ENCODE measurements around the gene DRICH1. TPM values are rescaled to one million over a fixed set of nuclear protein-coding genes. Genes with fewer than 3 reads are reported as not detected.

Gene DRICH1
- total and polyA plus RNA-seq, 2 of the 8 experiments (the other 6 are each of a cell fraction or from before 2014, with no cell fraction given) = 0.21 to 0.28 TPM

DNA sequence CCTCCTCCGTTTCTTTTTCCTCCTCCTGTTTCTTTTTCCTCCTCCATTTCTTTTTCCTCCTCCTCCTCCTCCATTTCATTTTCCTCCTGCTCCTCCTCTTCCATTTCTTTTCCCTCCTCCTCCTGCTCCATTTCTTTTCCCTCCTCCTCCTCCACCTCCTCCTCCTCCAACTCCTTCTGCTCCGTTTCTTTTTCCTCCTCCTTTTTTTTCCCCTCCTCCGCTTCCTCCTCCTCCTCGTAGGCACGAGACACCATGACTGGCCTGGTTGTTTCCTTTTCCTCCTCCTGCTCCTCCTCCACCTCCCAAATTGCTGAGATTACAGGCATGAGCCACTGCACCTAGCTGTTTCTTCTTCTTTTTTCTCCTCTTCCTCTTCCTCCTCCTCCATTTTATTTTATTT is 25.6 kb upstream of the DRICH1 start:
- no peak overlapping the region for H3K14ac ChIP-seq (ENCODE audit: insufficient read length)
- H2BK15ac ChIP-seq (ENCODE audit: low read length) = no peak overlapping the region
- H4K8ac ChIP-seq (ENCODE audit: extremely low read depth, insufficient read depth, low read length) = no peak overlapping the region
- WGBS, 2 experiments (ENCODE audit: extremely low coverage in 1 of 2, insufficient coverage in 1 of 2, insufficient read length in 1 of 2, insufficient replicate concordance in 2 of 2, low coverage in 1 of 2, low lambda C conversion rate in 2 of 2, missing lambda C conversion rate in 1 of 2) = 88% methylated on average over 5 of the region's 5 CpGs; no CpG with 5 or more reads in 1 of the 2 experiments
- H3K23ac ChIP-seq (ENCODE audit: insufficient read length) = no peak overlapping the region
- H3K9me3 ChIP-seq (ENCODE audit: insufficient read depth in 2 of 2, low read depth in 1 of 2, low read length in 1 of 2) = peaks cover 6 to 7% of the 10 kb centered on the region in 2 experiments; a peak in 2 of 4 replicates
- H3K79me1 ChIP-seq (ENCODE audit: low read depth, low read length) = no peaks in the 10 kb centered on the region
- no peak overlapping the region for H2BK120ac ChIP-seq (replicated peaks; ENCODE audit: low read depth, low read length)
- H2BK5ac ChIP-seq (ENCODE audit: low read depth, low read length) = no peak overlapping the region
- H4K5ac ChIP-seq (ENCODE audit: insufficient read length, low read depth, low read length) = no peak overlapping the region
- no peaks in the 10 kb centered on the region for H3K79me2 ChIP-seq (ENCODE audit: control insufficient read depth in 1 of 2, insufficient read depth in 2 of 2, low read length in 2 of 2)
- H3K18ac ChIP-seq (ENCODE audit: extremely low read depth, low read length) = no peak overlapping the region
- no peak overlapping the region for H3K56ac ChIP-seq (replicated peaks; ENCODE audit: insufficient read length, low read depth, low read length)
- no peak for FAIRE-seq
- H3K4me3 ChIP-seq (ENCODE audit: extremely low read depth in 1 of 4, insufficient read depth in 2 of 4, low read depth in 3 of 4, low read length in 4 of 4) = no peak overlapping the region
- peaks cover 0 to 7% (median 3%) of the 10 kb centered on the region in 4 experiments; a peak in 6 of 8 replicates for H3K36me3 ChIP-seq (ENCODE audit: control insufficient read depth in 2 of 4, insufficient read depth in 4 of 4, low read length in 3 of 4)
- H3K9ac ChIP-seq (replicated peaks in 1 of 4; ENCODE audit: extremely low read depth in 1 of 4, low read depth in 3 of 4, low read length in 3 of 4) = no peak overlapping the region
- H3K4me1 ChIP-seq (replicated peaks in 1 of 4; ENCODE audit: control insufficient read depth in 3 of 4, insufficient read depth in 4 of 4, low read length in 3 of 4) = no peaks in the 10 kb centered on the region; a peak in 1 of 7 replicates
- no peaks in the 10 kb centered on the region for H3K27me3 ChIP-seq (replicated peaks in 1 of 4; ENCODE audit: control insufficient read depth in 3 of 4, extremely low read depth in 1 of 4, insufficient read depth in 3 of 4, low read length in 3 of 4)
- H3K23me2 ChIP-seq (ENCODE audit: low read depth, low read length) = no peaks in the 10 kb centered on the region
- DNase-seq (ENCODE audit: low read depth in 1 of 2, low spot score in 2 of 2) = no peak
- H2AFZ ChIP-seq (ENCODE audit: low read length) = no peak overlapping the region
- H3K4ac ChIP-seq (replicated peaks; ENCODE audit: insufficient read length, low read depth, low read length) = no peak overlapping the region
- no peak overlapping the region for H3K27ac ChIP-seq (ENCODE audit: low read depth, low read length)
- peaks cover 0 to 2% of the 10 kb centered on the region in 2 experiments for H4K20me1 ChIP-seq (replicated peaks in 1 of 2; ENCODE audit: control insufficient read depth in 1 of 2, insufficient read depth in 2 of 2, low read length in 2 of 2)
- ChIA-PET POLR2A (ENCODE audit: partially characterized antibody) (no interaction called here), CTCF (ENCODE audit: partially characterized antibody) (no interaction called here)
- H2AK5ac ChIP-seq (ENCODE audit: low read depth, low read length) = no peak overlapping the region
- no peak overlapping the region for H2BK12ac ChIP-seq (ENCODE audit: low read depth, low read length)
- H2BK20ac ChIP-seq (ENCODE audit: low read length) = no peak overlapping the region
- no peak overlapping the region for H4K91ac ChIP-seq (replicated peaks; ENCODE audit: insufficient read length, low read length)
- H3K4me2 ChIP-seq (ENCODE audit: insufficient read depth in 1 of 2, low read depth in 2 of 2, low read length in 2 of 2) = no peak overlapping the region
- TF ChIP-seq SRF (IDR thresholded peaks at IDR 0.05; ENCODE audit: low read depth, low read length) (no peak), EP300 (IDR thresholded peaks at IDR 0.05; ENCODE audit: borderline replicate concordance in 1 of 2, low read depth in 2 of 2, low read length in 2 of 2) (no peak), EGR1 (IDR thresholded peaks at IDR 0.05; ENCODE audit: borderline replicate concordance, low read depth, low read length) (no peak), SAP30 (IDR thresholded peaks at IDR 0.05; ENCODE audit: insufficient read depth, insufficient replicate concordance, low read length) (no peak), NANOG (IDR thresholded peaks at IDR 0.05; ENCODE audit: insufficient read depth, low read depth, low read length, poor library complexity, severe bottlenecking) (no peak), CEBPB (IDR thresholded peaks at IDR 0.05; ENCODE audit: low read depth, low read length) (no peak), SIX5 (IDR thresholded peaks at IDR 0.05; ENCODE audit: low read depth, low read length) (no peak), GTF2F1 (IDR thresholded peaks at IDR 0.05; ENCODE audit: borderline replicate concordance, low read depth, low read length) (no peak), BCL11A (IDR thresholded peaks at IDR 0.05; ENCODE audit: low read depth in 2 of 2, low read length in 2 of 2) (no peak), SP4 (IDR thresholded peaks at IDR 0.05; ENCODE audit: low read length) (no peak), SIN3A (conservative IDR thresholded peaks at IDR 0.05 in 1 of 2, IDR thresholded peaks at IDR 0.05 in 1 of 2; ENCODE audit: low read depth in 1 of 2, low read length in 2 of 2) (no peak)
- TF ChIP-seq, protein P1, sequence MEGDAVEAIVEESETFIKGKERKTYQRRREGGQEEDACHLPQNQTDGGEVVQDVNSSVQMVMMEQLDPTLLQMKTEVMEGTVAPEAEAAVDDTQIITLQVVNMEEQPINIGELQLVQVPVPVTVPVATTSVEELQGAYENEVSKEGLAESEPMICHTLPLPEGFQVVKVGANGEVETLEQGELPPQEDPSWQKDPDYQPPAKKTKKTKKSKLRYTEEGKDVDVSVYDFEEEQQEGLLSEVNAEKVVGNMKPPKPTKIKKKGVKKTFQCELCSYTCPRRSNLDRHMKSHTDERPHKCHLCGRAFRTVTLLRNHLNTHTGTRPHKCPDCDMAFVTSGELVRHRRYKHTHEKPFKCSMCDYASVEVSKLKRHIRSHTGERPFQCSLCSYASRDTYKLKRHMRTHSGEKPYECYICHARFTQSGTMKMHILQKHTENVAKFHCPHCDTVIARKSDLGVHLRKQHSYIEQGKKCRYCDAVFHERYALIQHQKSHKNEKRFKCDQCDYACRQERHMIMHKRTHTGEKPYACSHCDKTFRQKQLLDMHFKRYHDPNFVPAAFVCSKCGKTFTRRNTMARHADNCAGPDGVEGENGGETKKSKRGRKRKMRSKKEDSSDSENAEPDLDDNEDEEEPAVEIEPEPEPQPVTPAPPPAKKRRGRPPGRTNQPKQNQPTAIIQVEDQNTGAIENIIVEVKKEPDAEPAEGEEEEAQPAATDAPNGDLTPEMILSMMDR (IDR thresholded peaks at IDR 0.05; ENCODE audit: control extremely low read depth in 1 of 3, insufficient read depth in 1 of 3, low read depth in 1 of 3, low read length in 3 of 3) = no peak

Data from H1 (cell line).